ENCODE data around the gene RIPK4.
"Not testable (repeated sequence)": the region's sequence is repeated elsewhere in the genome, so short reads cannot be mapped to it uniquely, and the experiment has no call there.

Gene RIPK4

GRCh38 chr21:41714299-41714865 lies 52.5 kb downstream of the RIPK4 start:
- DNase-seq (ENCODE audit: low spot score): not testable (repeated sequence)

DNA sequence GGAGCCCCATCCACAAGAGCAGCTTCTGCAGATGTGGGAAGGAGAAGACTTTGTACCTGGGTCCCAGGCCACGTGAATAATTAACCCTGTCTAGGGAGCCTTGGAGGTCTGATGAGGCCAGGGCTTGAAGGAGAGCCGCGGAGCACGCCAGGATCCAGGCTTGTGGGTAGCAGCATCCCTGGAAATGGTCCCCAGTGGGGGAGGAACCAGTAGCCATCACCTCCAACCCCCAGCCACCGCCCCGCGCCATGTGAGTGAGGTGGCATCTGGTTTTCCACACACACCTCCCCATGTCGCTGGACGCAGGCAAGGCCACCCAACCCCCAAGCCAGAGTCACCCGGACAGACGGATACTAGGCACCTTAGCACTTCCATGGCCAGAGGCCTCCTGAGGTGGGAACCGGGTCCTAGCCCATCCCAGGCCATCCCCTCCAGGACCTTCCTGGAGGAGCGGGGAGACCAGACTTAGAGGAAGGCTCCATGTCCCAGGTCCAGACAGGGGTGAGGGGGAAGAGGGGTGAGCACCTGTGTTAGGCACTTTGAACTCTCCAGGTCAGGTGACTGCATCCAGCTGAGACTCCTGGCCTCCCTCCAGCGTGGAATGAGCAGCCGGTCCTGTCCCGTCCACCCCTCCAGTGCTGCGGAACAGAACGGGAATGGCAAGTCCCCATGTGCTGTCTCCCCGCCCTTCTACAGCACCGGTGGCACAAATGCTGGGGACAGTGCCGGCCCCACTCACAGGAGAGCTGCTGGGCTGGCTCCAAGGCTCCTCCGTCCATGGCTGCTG lies 53.2 kb downstream of the RIPK4 start:
- DNase-seq (ENCODE audit: low spot score): no peak

- no peak for DNase-seq (ENCODE audit: low spot score)
Measured at GRCh38 chr21:41712730-41713129, 54.1 kb downstream of the RIPK4 start.

GRCh38 chr21:41712201-41712600 lies 54.7 kb downstream of the RIPK4 start:
- no peak for DNase-seq (ENCODE audit: low spot score)

- no peak for DNase-seq (ENCODE audit: low spot score)
Measured at GRCh38 chr21:41711416-41712007, 55.3 kb downstream of the RIPK4 start.

- no peak for DNase-seq (ENCODE audit: low spot score)
Measured at GRCh38 chr21:41710823-41711160, 56.1 kb downstream of the RIPK4 start.

- DNase-seq (ENCODE audit: low spot score): no peak
Measured at GRCh38 chr21:41709965-41710822, 56.7 kb downstream of the RIPK4 start.

- DNase-seq (ENCODE audit: low spot score): no peak
Measured at GRCh38 chr21:41709166-41709565, 57.7 kb downstream of the RIPK4 start.

DNA sequence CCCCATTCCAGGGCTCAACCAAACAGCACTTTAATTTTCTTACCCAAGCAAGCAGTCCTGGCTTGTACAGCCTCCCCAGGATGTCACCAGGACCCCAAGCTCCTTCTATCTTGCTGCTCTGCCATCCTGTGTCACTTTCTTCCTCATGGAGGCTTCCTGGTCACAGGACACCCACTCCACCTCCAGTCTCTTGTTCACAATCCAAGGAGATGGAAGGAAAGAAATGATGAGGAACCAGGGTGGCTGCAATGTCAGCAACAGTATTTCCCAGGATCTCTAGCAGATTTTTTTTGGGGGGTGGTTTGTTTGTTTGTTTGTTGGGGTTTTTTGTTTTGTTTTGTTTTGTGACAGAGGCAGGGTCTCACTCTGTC lies 58.9 kb downstream of the RIPK4 start:
- DNase-seq (ENCODE audit: low spot score): no peak

DNA sequence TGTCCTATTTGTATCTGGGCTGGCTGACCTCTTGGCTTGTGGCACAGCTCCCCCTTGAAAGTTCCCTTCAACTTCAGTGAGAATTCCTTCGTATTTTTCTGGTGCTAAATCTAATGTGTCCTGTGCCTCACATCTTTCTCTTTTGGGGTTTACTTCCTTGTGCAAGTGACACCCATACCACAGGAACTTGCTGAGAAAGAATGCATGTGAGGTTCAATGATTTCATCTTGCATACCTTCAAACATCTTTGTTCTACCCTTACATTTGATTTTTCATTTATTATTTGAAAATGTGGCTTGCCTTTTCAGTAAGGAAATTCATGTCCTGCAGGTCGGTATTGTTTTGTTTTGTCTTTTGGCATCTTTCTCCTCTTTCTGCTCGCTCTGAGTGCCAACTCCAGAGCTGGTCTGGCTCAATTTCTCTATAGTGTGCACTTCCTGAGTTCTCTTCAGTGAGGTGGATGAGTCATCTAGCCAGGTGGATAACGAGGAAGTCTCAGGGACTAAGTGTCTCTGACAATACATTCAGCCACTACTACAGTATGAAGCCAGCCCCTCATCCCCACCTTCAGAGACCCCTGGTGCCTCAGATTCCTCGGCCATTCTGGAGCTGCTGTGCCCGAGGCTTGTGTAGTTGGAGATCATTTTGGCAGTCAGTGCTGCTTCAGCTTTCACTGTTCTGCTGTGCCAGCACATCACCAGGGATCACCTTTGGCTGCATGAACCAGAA lies 59.5 kb downstream of the RIPK4 start:
- DNase-seq (ENCODE audit: low spot score): no peak

DNA sequence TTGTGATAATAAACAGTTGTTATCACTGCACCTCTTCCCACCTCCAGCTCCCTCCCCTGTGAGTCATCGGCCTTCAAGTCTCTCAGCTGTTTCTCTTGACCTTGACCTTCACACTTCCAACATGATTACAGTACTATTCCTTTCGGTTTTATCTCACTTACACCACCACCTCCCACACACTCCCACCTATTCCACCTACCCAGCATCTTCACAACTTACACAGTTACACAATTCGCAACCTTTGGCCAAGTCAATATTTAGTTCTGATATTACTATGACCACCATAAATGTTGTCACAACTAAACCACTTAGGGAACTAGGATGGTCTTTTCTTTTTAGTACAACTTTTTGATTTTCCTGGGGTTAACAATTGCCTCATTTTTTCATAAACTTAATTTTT lies 60.2 kb downstream of the RIPK4 start:
- no peak for DNase-seq (ENCODE audit: low spot score)

GRCh38 chr21:41706263-41706639 lies 60.6 kb downstream of the RIPK4 start:
- DNase-seq (ENCODE audit: low spot score): no peak

GRCh38 chr21:41705546-41706262 lies 61.1 kb downstream of the RIPK4 start:
- no peak for DNase-seq (ENCODE audit: low spot score)

DNA sequence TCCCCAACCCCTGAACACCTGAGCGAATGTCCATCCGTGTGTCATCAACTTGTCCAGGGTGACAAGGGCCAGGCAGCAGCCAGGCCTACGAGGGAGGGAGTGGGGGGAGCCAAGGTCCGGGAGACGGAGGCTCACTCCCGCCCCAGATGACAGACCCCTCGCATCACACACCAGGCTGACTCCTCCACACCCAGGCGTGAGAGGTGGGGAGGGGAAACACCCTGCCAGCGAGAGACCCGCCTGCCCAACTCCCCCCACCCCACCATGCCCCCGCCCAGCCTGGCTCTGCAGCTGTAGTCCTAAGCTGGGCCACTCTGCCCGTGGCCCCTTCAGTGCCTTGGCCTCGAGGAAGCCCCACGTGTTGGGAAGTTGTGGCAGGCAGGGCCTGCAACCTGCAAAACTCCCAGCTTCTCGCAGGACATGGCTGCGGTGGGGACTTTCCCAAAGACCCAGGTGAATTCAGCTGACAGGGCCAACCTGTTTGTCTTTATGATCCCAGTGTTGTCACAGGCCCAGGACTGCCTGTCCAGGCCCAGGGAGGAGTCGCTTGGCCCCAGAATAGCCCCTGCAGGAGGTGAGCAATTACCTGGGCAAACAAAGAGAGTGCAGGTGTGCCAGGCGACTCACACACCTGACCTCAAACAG lies 62.9 kb downstream of the RIPK4 start:
- no peak for DNase-seq (ENCODE audit: low spot score)

- DNase-seq (ENCODE audit: low spot score): no peak
Measured at GRCh38 chr21:41701749-41702148, 65.1 kb downstream of the RIPK4 start.

- no peak for DNase-seq (ENCODE audit: low spot score)
Measured at GRCh38 chr21:41699311-41699710, 67.5 kb downstream of the RIPK4 start.

GRCh38 chr21:41698071-41698470 lies 68.8 kb downstream of the RIPK4 start:
- no peak for DNase-seq (ENCODE audit: low spot score)

- DNase-seq (ENCODE audit: low spot score): no peak
Measured at GRCh38 chr21:41695513-41695912, 71.3 kb downstream of the RIPK4 start.

DNA sequence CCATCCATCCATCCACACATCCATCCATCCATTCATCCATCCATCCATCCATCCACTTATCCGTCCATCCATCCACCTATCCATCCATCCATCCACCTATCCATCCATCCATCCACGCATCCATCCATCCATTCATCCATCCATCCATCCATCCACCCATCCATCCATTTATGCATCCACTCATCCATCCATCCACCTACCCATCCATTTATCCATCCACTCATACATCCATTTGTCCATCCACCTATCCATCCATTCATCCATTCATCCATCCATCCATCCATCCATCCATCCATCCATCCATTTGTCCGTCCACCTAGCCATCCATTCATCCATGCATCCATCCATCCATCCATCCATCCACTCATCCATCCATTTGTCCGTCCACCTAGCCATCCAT lies 72.8 kb downstream of the RIPK4 start:
- not testable (repeated sequence) for DNase-seq (ENCODE audit: low spot score)

- no peak for DNase-seq (ENCODE audit: low spot score)
Measured at GRCh38 chr21:41692185-41692565, 74.7 kb downstream of the RIPK4 start.
